ENCODE data around the gene RPL4. TPM values are rescaled to one million over a fixed set of nuclear protein-coding genes. Genes with fewer than 3 reads are reported as not detected.

Gene RPL4
- total and polyA plus RNA-seq, 11 donors, result 1,009 to 4,065 (median 1,364) TPM

DNA sequence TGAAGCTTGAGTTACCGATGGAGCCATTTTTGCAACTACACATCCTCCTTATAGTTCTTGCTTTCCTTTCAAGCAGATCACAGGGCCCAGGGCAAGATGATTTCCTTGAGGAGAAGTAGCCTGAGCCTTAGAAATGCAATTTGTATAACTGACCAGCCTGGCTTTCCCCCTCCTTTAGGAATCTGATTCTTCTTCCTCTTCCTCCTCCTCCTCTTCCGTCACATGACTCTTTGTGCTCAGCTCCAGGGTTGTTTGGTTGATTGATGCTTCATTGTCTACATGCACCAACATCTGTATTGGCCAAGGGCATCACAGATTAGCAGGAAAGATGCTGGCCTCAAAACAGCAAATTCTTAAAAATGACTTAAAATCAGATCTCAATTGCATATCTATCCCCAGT is 10.4 kb downstream of the RPL4 start:
- Histone ChIP-seq H3K4me3 (no peak overlapping the region), H3K4me1 (peaks cover 4 to 47% (median 16%) of the 10 kb centered on the region in 12 donors), H3K27me3 (no peaks in the 10 kb centered on the region), H3K27ac (no peak overlapping the region), H3K9me3 (no peaks in the 10 kb centered on the region), H3K36me3 (peaks cover 0 to 84% (median 78%) of the 10 kb centered on the region in 9 donors)
- ATAC-seq (no peak), DNase-seq (no peak)
- WGBS, 4 donors, result 80 to 87% (median 84%) methylated on average over 2 of the region's 2 CpGs
- intact Hi-C loops (cut with DNase I), result loop anchor here in 2 of 10 donors (2.0 to 10.0 kb wide), 2 partner anchors 107 to 139 kb away; partner anchors contain the start of genes MAP2K1 (in 1 of the 2) and TIPIN (in 1 of the 2)
- TF ChIP-seq, protein P1, sequence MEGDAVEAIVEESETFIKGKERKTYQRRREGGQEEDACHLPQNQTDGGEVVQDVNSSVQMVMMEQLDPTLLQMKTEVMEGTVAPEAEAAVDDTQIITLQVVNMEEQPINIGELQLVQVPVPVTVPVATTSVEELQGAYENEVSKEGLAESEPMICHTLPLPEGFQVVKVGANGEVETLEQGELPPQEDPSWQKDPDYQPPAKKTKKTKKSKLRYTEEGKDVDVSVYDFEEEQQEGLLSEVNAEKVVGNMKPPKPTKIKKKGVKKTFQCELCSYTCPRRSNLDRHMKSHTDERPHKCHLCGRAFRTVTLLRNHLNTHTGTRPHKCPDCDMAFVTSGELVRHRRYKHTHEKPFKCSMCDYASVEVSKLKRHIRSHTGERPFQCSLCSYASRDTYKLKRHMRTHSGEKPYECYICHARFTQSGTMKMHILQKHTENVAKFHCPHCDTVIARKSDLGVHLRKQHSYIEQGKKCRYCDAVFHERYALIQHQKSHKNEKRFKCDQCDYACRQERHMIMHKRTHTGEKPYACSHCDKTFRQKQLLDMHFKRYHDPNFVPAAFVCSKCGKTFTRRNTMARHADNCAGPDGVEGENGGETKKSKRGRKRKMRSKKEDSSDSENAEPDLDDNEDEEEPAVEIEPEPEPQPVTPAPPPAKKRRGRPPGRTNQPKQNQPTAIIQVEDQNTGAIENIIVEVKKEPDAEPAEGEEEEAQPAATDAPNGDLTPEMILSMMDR (IDR thresholded peaks at IDR 0.05), result no peak
- no peak for TF ChIP-seq POLR2A (IDR thresholded peaks at IDR 0.05)

DNA sequence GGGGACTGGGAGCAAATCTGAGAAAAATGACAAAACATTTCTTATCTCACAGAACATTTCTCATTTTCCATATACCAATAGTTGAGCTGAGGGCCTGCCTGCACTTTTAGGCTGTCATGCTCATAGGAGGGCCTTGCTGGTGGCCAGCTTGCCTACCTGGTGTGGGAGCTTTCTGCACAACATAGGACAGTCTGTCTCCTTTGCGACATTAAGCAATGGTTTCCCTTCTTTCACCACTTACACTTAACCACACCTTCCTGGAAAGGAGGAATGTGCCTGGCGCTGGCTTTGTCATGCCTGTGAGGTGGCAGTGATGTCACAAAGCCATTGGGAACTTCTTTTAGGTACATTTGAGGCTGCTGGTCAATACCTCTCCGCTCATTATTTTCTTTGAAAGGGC is 12.8 kb downstream of the RPL4 start:
- no peaks in the 10 kb centered on the region for H3K9me3 ChIP-seq
- no peaks in the 10 kb centered on the region for H3K27me3 ChIP-seq
- H3K4me3 ChIP-seq, result no peak overlapping the region
- H3K36me3 ChIP-seq, result peaks cover 0 to 92% (median 87%) of the 10 kb centered on the region in 9 donors
- WGBS, 4 donors, result 81 to 87% (median 82%) methylated on average over 3 of the region's 3 CpGs
- ATAC-seq (peak in 1 of 4 donors; percentile 26), DNase-seq (no peak)
- H3K4me1 ChIP-seq, result peaks cover 2 to 35% (median 9%) of the 10 kb centered on the region in 12 donors
- no peak for TF ChIP-seq POLR2A (IDR thresholded peaks at IDR 0.05)
- TF ChIP-seq, protein P1 (IDR thresholded peaks at IDR 0.05), result no peak
- H3K27ac ChIP-seq, result no peak overlapping the region
- intact Hi-C loops (cut with DNase I), result loop anchor here in 1 of 10 donors (10.0 kb wide), 1 partner anchor 137 kb away; the partner anchor contains the start of gene TIPIN

DNA sequence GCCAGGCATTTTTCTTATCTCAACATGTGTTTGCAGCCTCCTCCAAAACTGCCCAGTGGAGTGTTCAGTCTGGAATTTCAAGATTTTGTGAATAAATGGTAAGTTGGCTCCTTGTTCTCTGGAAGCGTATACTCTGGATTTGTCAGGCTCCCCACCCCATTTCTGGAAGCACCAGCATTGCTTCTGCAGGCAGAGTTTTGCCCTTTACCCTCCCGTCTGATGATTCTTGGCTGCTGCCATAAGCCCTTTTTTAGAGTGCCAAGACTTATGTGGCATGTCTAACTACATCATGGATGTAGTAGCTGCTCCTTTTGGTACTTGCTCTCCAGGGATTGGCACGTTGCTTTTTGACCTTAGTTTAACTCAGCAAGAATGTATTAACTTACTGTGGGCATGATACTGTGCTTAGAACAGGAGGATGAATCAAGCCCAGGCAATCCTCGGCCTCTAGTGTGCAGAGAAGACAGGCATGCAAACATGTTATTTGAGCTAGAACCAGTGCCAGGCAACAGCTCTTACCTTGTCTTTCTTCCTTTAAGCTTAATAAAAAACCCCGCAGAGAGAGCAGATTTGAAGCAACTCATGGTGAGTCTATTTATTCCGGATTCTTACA is 15.4 kb downstream of the RPL4 start:
- 71 to 76% (median 73%) methylated on average over 6 of the region's 6 CpGs for WGBS, 4 donors
- peaks cover 0 to 100% (median 87%) of the 10 kb centered on the region in 9 donors for H3K36me3 ChIP-seq
- no peak for TF ChIP-seq POLR2A (IDR thresholded peaks at IDR 0.05)
- TF ChIP-seq, protein P1 (IDR thresholded peaks at IDR 0.05), result no peak

DNA sequence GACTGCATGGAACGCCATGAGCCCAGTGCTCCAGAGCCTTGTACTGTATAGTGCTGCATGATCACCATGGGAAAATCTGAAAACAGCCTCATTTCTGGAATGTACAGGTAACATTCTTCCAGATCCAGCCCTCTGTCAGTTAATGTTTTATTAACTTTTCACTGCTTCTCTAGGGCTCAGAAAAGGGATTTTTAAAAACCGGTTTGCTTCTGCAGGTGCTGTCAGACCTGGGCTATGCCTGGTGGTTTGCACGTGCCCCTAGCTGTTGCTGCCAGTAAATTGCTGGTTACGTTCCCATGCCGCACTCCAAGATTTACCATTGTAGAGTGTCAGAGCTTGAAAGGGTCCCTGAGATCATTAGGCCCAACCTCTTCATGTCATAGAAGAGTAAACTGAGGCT is 16.1 kb downstream of the RPL4 start:
- H3K4me1 ChIP-seq, result peaks cover 0 to 10% (median 0%) of the 10 kb centered on the region in 12 donors
- H3K27ac ChIP-seq, result no peak overlapping the region
- no peaks in the 10 kb centered on the region for H3K27me3 ChIP-seq
- TF ChIP-seq, protein P1 (IDR thresholded peaks at IDR 0.05), result no peak
- TF ChIP-seq POLR2A (IDR thresholded peaks at IDR 0.05), result no peak
- intact Hi-C loops (cut with DNase I), result no loop called here
- peaks cover 0 to 93% (median 80%) of the 10 kb centered on the region in 9 donors for H3K36me3 ChIP-seq
- H3K9me3 ChIP-seq, result no peaks in the 10 kb centered on the region
- no peak overlapping the region for H3K4me3 ChIP-seq
- WGBS, 4 donors, result 91 to 99% (median 94%) methylated on average over 5 of the region's 5 CpGs
- ATAC-seq, result no peak
- no peak for DNase-seq

More for the DNA sequence above, 15.4 kb downstream of the RPL4 start:
- H3K27me3 ChIP-seq, result no peaks in the 10 kb centered on the region
- ATAC-seq, result peak in 3 of 4 donors; percentile 30 to 64 (median 44)
- no peaks in the 10 kb centered on the region for H3K9me3 ChIP-seq
- H3K4me1 ChIP-seq, result peaks cover 0 to 15% (median 0%) of the 10 kb centered on the region in 12 donors
- H3K27ac ChIP-seq, result no peak overlapping the region
- intact Hi-C loops (cut with DNase I), result no loop called here
- no peak overlapping the region for H3K4me3 ChIP-seq
- no peak for DNase-seq
